Activated CD4-positive, alpha-beta T cell treated with anti-CD3 and anti-CD28 coated beads for 36 hours (primary cell): ENCODE results near the gene MAGI1. TPM values are rescaled to one million over a fixed set of nuclear protein-coding genes. Genes with fewer than 3 reads are reported as not detected.

Source experiments
- ATAC-seq: fragments of 200-7000 bp; cut with Tn5 transposase; one replicate; pipeline ENCODE4 v1.10.0; 2021; ENCODE audit warnings: mild to moderate bottlenecking, moderate library complexity
- CTCF ChIA-PET: fragments of 350-600 bp; sonication (Branson Sonifier 250); formaldehyde crosslinking; loops from one replicate; lab custom pipeline; 2021; ENCODE audit warnings: antibody characterized with exemption; lab: Charles Lee
- POLR2A ChIA-PET: fragments of 350-600 bp; sonication (Branson Sonifier 250); formaldehyde crosslinking; loops from one replicate; lab custom pipeline; 2021; ENCODE audit warnings: antibody characterized with exemption, inconsistent platforms; lab: Charles Lee
- DNase-seq: peaks from one replicate; pipeline ENCODE4 v3.0.0-alpha.2; 2020
- H3K27ac Mint-ChIP-seq: one replicate; pipeline ENCODE4 v1.8.0; 2021; ENCODE audit warnings: mixed read lengths
- H3K27me3 Mint-ChIP-seq: one replicate; pipeline ENCODE4 v1.8.0; 2021; ENCODE audit warnings: mixed read lengths
- H3K36me3 Mint-ChIP-seq: one replicate; pipeline ENCODE4 v1.8.0; 2021; ENCODE audit warnings: low read depth, mixed read lengths
- H3K4me1 Mint-ChIP-seq: one replicate; pipeline ENCODE4 v1.8.0; 2021; ENCODE audit warnings: mixed read lengths
- H3K4me3 Mint-ChIP-seq: one replicate; pipeline ENCODE4 v1.8.0; 2021; ENCODE audit warnings: mild to moderate bottlenecking, moderate library complexity, mixed read lengths
- H3K9me3 Mint-ChIP-seq: one replicate; pipeline ENCODE4 v1.8.0; 2021; ENCODE audit warnings: low read depth, mixed read lengths
- intact Hi-C, 2 experiments: fragments of 100-400 bp; cut with DNase I in 1 of 2; cut with micrococcal nuclease in 1 of 2; formaldehyde crosslinking; loops; one replicate each; pipeline versions ENCODE4 v1.14.2 to v1.15.1; 2022 to 2024; cut with DNase I, micrococcal nuclease
- total RNA-seq, 2 experiments: library from RNA; stranded (reverse); gene quantifications; one replicate each; pipeline ENCODE4 v1.2.3, GENCODE V29; 2021

MAGI1 gene
- total RNA-seq, 2 experiments from 2014 or later: 0.09 to 0.18 TPM

GRCh38 chr3:65489253-65489652 lies 549.5 kb downstream of the MAGI1 start:
- CTCF ChIA-PET: no interaction called here
- ATAC-seq (no peak), DNase-seq (no peak)
- intact Hi-C loops: no loop called here
- no peaks in the 10 kb centered on the region for H3K4me1 Mint-ChIP-seq
- H3K4me3 Mint-ChIP-seq: no peak overlapping the region
- no peaks in the 10 kb centered on the region for H3K36me3 Mint-ChIP-seq
- no peak overlapping the region for H3K27ac Mint-ChIP-seq
- POLR2A ChIA-PET: no interaction called here
- H3K27me3 Mint-ChIP-seq: peaks cover 2% of the 10 kb centered on the region
- no peaks in the 10 kb centered on the region for H3K9me3 Mint-ChIP-seq

GRCh38 chr3:65485826-65486469 lies 552.8 kb downstream of the MAGI1 start:
- Mint-ChIP-seq H3K4me3 (no peak overlapping the region), H3K27me3 (peaks cover 2% of the 10 kb centered on the region), H3K9me3 (no peaks in the 10 kb centered on the region), H3K36me3 (no peaks in the 10 kb centered on the region), H3K27ac (no peak overlapping the region), H3K4me1 (no peaks in the 10 kb centered on the region)
- CTCF ChIA-PET: no interaction called here
- intact Hi-C loops: no loop called here
- DNase-seq: no peak
- POLR2A ChIA-PET: no interaction called here
- no peak for ATAC-seq

GRCh38 chr3:65484964-65485363 lies 553.8 kb downstream of the MAGI1 start:
- peaks cover under 1% of the 10 kb centered on the region for H3K9me3 Mint-ChIP-seq
- POLR2A ChIA-PET: no interaction called here
- ATAC-seq (no peak), DNase-seq (no peak)
- H3K27me3 Mint-ChIP-seq: peaks cover 2% of the 10 kb centered on the region
- no peak overlapping the region for H3K4me3 Mint-ChIP-seq
- intact Hi-C loops: no loop called here
- no peaks in the 10 kb centered on the region for H3K4me1 Mint-ChIP-seq
- no peaks in the 10 kb centered on the region for H3K36me3 Mint-ChIP-seq
- H3K27ac Mint-ChIP-seq: no peak overlapping the region
- CTCF ChIA-PET: no interaction called here

GRCh38 chr3:65483480-65483879 lies 555.2 kb downstream of the MAGI1 start:
- no peak overlapping the region for H3K4me3 Mint-ChIP-seq
- no peak overlapping the region for H3K27ac Mint-ChIP-seq
- H3K9me3 Mint-ChIP-seq: peaks cover 1% of the 10 kb centered on the region
- no peak for DNase-seq
- no peaks in the 10 kb centered on the region for H3K4me1 Mint-ChIP-seq
- ChIA-PET POLR2A (no interaction called here), CTCF (no interaction called here)
- intact Hi-C loops: no loop called here
- H3K27me3 Mint-ChIP-seq: peaks cover 2% of the 10 kb centered on the region
- no peaks in the 10 kb centered on the region for H3K36me3 Mint-ChIP-seq
- no peak for ATAC-seq

GRCh38 chr3:65483011-65483410 lies 555.7 kb downstream of the MAGI1 start:
- intact Hi-C loops: no loop called here
- POLR2A ChIA-PET: no interaction called here
- CTCF ChIA-PET: no interaction called here
- ATAC-seq (no peak), DNase-seq (no peak)
- Mint-ChIP-seq H3K36me3 (no peaks in the 10 kb centered on the region), H3K4me1 (no peaks in the 10 kb centered on the region), H3K9me3 (peaks cover 1% of the 10 kb centered on the region), H3K27ac (no peak overlapping the region), H3K27me3 (peaks cover 2% of the 10 kb centered on the region), H3K4me3 (no peak overlapping the region)

GRCh38 chr3:65481085-65481484 lies 557.6 kb downstream of the MAGI1 start:
- peaks cover 2% of the 10 kb centered on the region for H3K27me3 Mint-ChIP-seq
- no peak for ATAC-seq
- H3K36me3 Mint-ChIP-seq: no peaks in the 10 kb centered on the region
- DNase-seq: no peak
- H3K4me1 Mint-ChIP-seq: no peaks in the 10 kb centered on the region
- no peak overlapping the region for H3K27ac Mint-ChIP-seq
- H3K9me3 Mint-ChIP-seq: peaks cover 1% of the 10 kb centered on the region
- intact Hi-C loops: no loop called here
- ChIA-PET POLR2A (no interaction called here), CTCF (no interaction called here)
- no peak overlapping the region for H3K4me3 Mint-ChIP-seq

GRCh38 chr3:65479990-65480389 lies 558.7 kb downstream of the MAGI1 start:
- H3K27ac Mint-ChIP-seq: no peak overlapping the region
- H3K36me3 Mint-ChIP-seq: no peaks in the 10 kb centered on the region
- ATAC-seq (no peak), DNase-seq (no peak)
- peaks cover 2% of the 10 kb centered on the region for H3K27me3 Mint-ChIP-seq
- no peak overlapping the region for H3K4me3 Mint-ChIP-seq
- no peaks in the 10 kb centered on the region for H3K4me1 Mint-ChIP-seq
- peaks cover 1% of the 10 kb centered on the region for H3K9me3 Mint-ChIP-seq
- CTCF ChIA-PET: no interaction called here
- POLR2A ChIA-PET: no interaction called here
- intact Hi-C loops: no loop called here

- CTCF ChIA-PET: no interaction called here
- intact Hi-C loops: no loop called here
Observed at GRCh38 chr3:65478551-65479500, 559.9 kb downstream of the MAGI1 start.

GRCh38 chr3:65473736-65474135 lies 565.0 kb downstream of the MAGI1 start:
- no peak for ATAC-seq

More at GRCh38 chr3:65478551-65479500, 559.9 kb downstream of the MAGI1 start:
- Mint-ChIP-seq H3K9me3 (peaks cover 1% of the 10 kb centered on the region), H3K36me3 (no peaks in the 10 kb centered on the region), H3K4me3 (no peak overlapping the region), H3K27ac (no peak overlapping the region), H3K27me3 (no peaks in the 10 kb centered on the region), H3K4me1 (no peaks in the 10 kb centered on the region)
- DNase-seq (no peak), ATAC-seq (no peak)
- POLR2A ChIA-PET: no interaction called here

GRCh38 chr3:65472501-65472900 lies 566.2 kb downstream of the MAGI1 start:
- no peaks in the 10 kb centered on the region for H3K36me3 Mint-ChIP-seq
- ChIA-PET CTCF (no interaction called here), POLR2A (no interaction called here)
- H3K27me3 Mint-ChIP-seq: no peaks in the 10 kb centered on the region
- no peak overlapping the region for H3K27ac Mint-ChIP-seq
- H3K4me1 Mint-ChIP-seq: no peaks in the 10 kb centered on the region
- intact Hi-C loops: no loop called here
- H3K4me3 Mint-ChIP-seq: no peak overlapping the region
- DNase-seq: no peak
- ATAC-seq: no peak
- H3K9me3 Mint-ChIP-seq: no peaks in the 10 kb centered on the region

More at GRCh38 chr3:65473736-65474135, 565.0 kb downstream of the MAGI1 start:
- Mint-ChIP-seq H3K4me3 (no peak overlapping the region), H3K4me1 (no peaks in the 10 kb centered on the region), H3K27me3 (no peaks in the 10 kb centered on the region), H3K36me3 (no peaks in the 10 kb centered on the region), H3K9me3 (no peaks in the 10 kb centered on the region), H3K27ac (no peak overlapping the region)
- CTCF ChIA-PET: no interaction called here
- POLR2A ChIA-PET: no interaction called here
- intact Hi-C loops: no loop called here
- DNase-seq: no peak

GRCh38 chr3:65466300-65466988 lies 572.3 kb downstream of the MAGI1 start:
- peaks cover 9% of the 10 kb centered on the region for H3K9me3 Mint-ChIP-seq
- intact Hi-C loops: no loop called here
- POLR2A ChIA-PET: no interaction called here
- no peaks in the 10 kb centered on the region for H3K27me3 Mint-ChIP-seq
- DNase-seq: no peak
- CTCF ChIA-PET: no interaction called here
- H3K4me3 Mint-ChIP-seq: no peak overlapping the region
- no peaks in the 10 kb centered on the region for H3K4me1 Mint-ChIP-seq
- no peak overlapping the region for H3K27ac Mint-ChIP-seq
- ATAC-seq: no peak
- H3K36me3 Mint-ChIP-seq: no peaks in the 10 kb centered on the region
